Stomach (tissue), 9 donors: ENCODE results near the gene DYNLT2. TPM values are rescaled to one million over a fixed set of nuclear protein-coding genes. Genes with fewer than 3 reads are reported as not detected.

Experiments used
- DNase-seq, 2 donors: peaks; one replicate each; pipeline versions ENCODE4 v3.0.0 to v3.0.0-alpha.2; 2013 to 2019
- H3K27ac ChIP-seq, 5 donors: fragments of 200-600 bp in 4 of 5; sonication (generic) in 4 of 5; one replicate each; pipeline ENCODE4 v1.5.1; 2013 to 2019; ENCODE audit warnings: mild to moderate bottlenecking in 1 of 5, moderate library complexity in 1 of 5
- H3K27me3 ChIP-seq, 3 donors: fragments of 200-600 bp; sonication (generic); one replicate each; pipeline ENCODE4 v1.5.1; 2017 to 2019; ENCODE audit warnings: mixed run types in 1 of 3
- H3K36me3 ChIP-seq, 4 donors: fragments of 200-600 bp; sonication (generic); 1 replicate in 3 of 4; 2 replicates in 1 of 4; pipeline ENCODE4 v1.5.1; 2016 to 2019
- H3K4me1 ChIP-seq, 4 donors: fragments of 200-600 bp; sonication (generic); one replicate each; pipeline ENCODE4 v1.5.1; 2016 to 2019
- H3K4me3 ChIP-seq, 4 donors: fragments of 200-600 bp; sonication (generic) in 3 of 4; one replicate each; pipeline ENCODE4 v1.5.1; 2016 to 2019; ENCODE audit warnings: mild to moderate bottlenecking in 1 of 4
- H3K9me3 ChIP-seq, 4 donors: fragments of 200-600 bp; sonication (generic); one replicate each; pipeline ENCODE4 v1.5.1; 2016 to 2019
- EP300 ChIP-seq: sonication (generic); formaldehyde crosslinking; IDR thresholded peaks from one replicate; pipeline ENCODE4 v1.6.1; 2017; ENCODE audit warnings: antibody characterized with exemption
- POLR2A ChIP-seq, 4 donors: fragments of 450-650 bp; IDR thresholded peaks; one replicate each; pipeline ENCODE4 v1.6.1; 2016; ENCODE audit warnings: antibody characterized with exemption in 4 of 4, control low read depth in 2 of 4, mild to moderate bottlenecking in 1 of 4, moderate library complexity in 1 of 4
- POLR2AphosphoS5 ChIP-seq, 3 donors: sonication (generic); formaldehyde crosslinking; IDR thresholded peaks; one replicate each; pipeline ENCODE4 v1.6.1; 2016; ENCODE audit warnings: antibody characterized with exemption in 3 of 3
- WGBS, 5 donors: extraction: QIAGEN DNeasy Blood & Tissue Kit in 3 of 5; methylation state at CpG; one replicate each; pipeline versions ENCODE4 v1.1.5 to v1.1.7; 2013 to 2018; 5-methylcytosine and 5-hydroxymethylcytosine counted together
- intact Hi-C: fragments of 100-400 bp; cut with DNase I; formaldehyde crosslinking; loops from one replicate; pipeline ENCODE4 v1.15.1; 2023; ENCODE audit warnings: low total_unique reads
- polyA plus RNA-seq, 3 donors: library from polyadenylated mRNA; stranded (reverse); fragments of 200-250 nt; gene quantifications; one replicate each; pipeline ENCODE4 v1.2.3, GENCODE V29; 2013
- total RNA-seq, 5 donors: library from RNA; depleted of rRNA; stranded (reverse); fragments of >200 nt; gene quantifications; one replicate each; pipeline versions ENCODE4 v1.1.0 to v1.2.3, GENCODE V29; 2014 to 2016
- TF ChIP-seq, protein P1 (sequence below), 7 experiments: fragments of 450-650 bp in 4 of 7; fragments of 200-600 bp in 3 of 7; sonication (generic) in 3 of 7; IDR thresholded peaks; one replicate each; pipeline ENCODE4 v1.5.1; 2016 to 2019; ENCODE audit warnings: antibody characterized with exemption in 7 of 7, control low read depth in 2 of 7, mild to moderate bottlenecking in 1 of 7
- donor health status: healthy with polysubstance abuse.
- donor health status: Bipolar disorder and iron deficiency.
- donor health status: healthy.

The DYNLT2 gene
- total and polyA plus RNA-seq, 8 donors, result 0.46 to 5.3 (median 1.8) TPM; not detected in 2

DNA sequence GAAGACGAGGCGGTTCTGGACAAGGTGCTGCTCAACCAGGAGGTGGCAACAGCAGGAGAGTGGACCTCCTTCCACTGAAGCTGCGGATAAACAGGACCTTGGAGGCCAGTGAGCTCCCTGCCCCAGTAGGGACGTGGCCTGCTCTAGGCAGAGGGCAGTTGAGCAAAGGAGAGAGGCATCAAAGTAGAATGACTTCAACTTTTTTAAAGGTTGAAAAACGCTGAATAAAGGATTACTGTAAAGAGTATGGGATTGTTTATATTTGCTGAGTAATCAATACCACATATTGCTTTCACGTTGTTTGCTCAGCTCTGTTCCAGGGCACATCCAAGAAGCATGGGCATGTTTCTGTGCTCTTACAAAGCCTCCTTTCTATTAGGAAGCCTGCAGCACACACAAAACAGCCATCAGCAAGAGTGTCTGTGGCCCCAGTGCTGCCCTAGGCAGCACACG is 48.1 kb upstream of the DYNLT2 start:
- H3K4me3 ChIP-seq, result no peak overlapping the region
- no peak overlapping the region for H3K27ac ChIP-seq
- no peaks in the 10 kb centered on the region for H3K36me3 ChIP-seq
- WGBS, 5 donors, result 59 to 72% (median 65%) methylated on average over 7 of the region's 7 CpGs
- TF ChIP-seq POLR2AphosphoS5 (IDR thresholded peaks at IDR 0.05), result no peak
- TF ChIP-seq, protein P1, sequence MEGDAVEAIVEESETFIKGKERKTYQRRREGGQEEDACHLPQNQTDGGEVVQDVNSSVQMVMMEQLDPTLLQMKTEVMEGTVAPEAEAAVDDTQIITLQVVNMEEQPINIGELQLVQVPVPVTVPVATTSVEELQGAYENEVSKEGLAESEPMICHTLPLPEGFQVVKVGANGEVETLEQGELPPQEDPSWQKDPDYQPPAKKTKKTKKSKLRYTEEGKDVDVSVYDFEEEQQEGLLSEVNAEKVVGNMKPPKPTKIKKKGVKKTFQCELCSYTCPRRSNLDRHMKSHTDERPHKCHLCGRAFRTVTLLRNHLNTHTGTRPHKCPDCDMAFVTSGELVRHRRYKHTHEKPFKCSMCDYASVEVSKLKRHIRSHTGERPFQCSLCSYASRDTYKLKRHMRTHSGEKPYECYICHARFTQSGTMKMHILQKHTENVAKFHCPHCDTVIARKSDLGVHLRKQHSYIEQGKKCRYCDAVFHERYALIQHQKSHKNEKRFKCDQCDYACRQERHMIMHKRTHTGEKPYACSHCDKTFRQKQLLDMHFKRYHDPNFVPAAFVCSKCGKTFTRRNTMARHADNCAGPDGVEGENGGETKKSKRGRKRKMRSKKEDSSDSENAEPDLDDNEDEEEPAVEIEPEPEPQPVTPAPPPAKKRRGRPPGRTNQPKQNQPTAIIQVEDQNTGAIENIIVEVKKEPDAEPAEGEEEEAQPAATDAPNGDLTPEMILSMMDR (IDR thresholded peaks at IDR 0.05), result no peak
- no peak for TF ChIP-seq EP300
- TF ChIP-seq POLR2A (IDR thresholded peaks at IDR 0.05), result no peak
- no peak for DNase-seq
- H3K27me3 ChIP-seq, result peaks cover 0 to 9% (median 0%) of the 10 kb centered on the region in 3 donors
- H3K9me3 ChIP-seq, result no peaks in the 10 kb centered on the region
- intact Hi-C loops, result loop anchor here (10.0 kb wide), 1 partner anchor 725 kb away; no protein-coding TSS in a partner anchor
- peaks cover 12 to 27% (median 20%) of the 10 kb centered on the region in 4 donors for H3K4me1 ChIP-seq

- TF ChIP-seq POLR2A (IDR thresholded peaks at IDR 0.05), result no peak
- TF ChIP-seq, protein P1 (IDR thresholded peaks at IDR 0.05), result no peak
- no peak for TF ChIP-seq POLR2AphosphoS5 (IDR thresholded peaks at IDR 0.05)
- TF ChIP-seq EP300, result no peak
- H3K4me1 ChIP-seq, result peaks cover 12 to 32% (median 22%) of the 10 kb centered on the region in 4 donors
- no peaks in the 10 kb centered on the region for H3K9me3 ChIP-seq
- no peak overlapping the region for H3K27ac ChIP-seq
- intact Hi-C loops, result loop anchor here (10.0 kb wide), 1 partner anchor 726 kb away; no protein-coding TSS in a partner anchor
- 84 to 93% (median 88%) methylated on average over 10 of the region's 10 CpGs for WGBS, 5 donors
- H3K4me3 ChIP-seq, result no peak overlapping the region
- no peaks in the 10 kb centered on the region for H3K36me3 ChIP-seq
- peaks cover 0 to 3% (median 0%) of the 10 kb centered on the region in 3 donors for H3K27me3 ChIP-seq
- no peak for DNase-seq
These were observed 47.5 kb upstream of the DYNLT2 start for GRCh38 chr6:169798764-169799473.

GRCh38 chr6:169795196-169795595 is 43.8 kb upstream of the DYNLT2 start:
- H3K27ac ChIP-seq, result no peak overlapping the region
- peaks cover under 1 to 28% (median 17%) of the 10 kb centered on the region in 4 donors for H3K4me1 ChIP-seq
- DNase-seq, result no peak
- H3K27me3 ChIP-seq, result no peaks in the 10 kb centered on the region
- H3K36me3 ChIP-seq, result no peaks in the 10 kb centered on the region
- TF ChIP-seq POLR2AphosphoS5 (IDR thresholded peaks at IDR 0.05) (no peak), EP300 (no peak), POLR2A (IDR thresholded peaks at IDR 0.05) (no peak)
- intact Hi-C loops, result loop anchor here (10.0 kb wide), 1 partner anchor 730 kb away; no protein-coding TSS in a partner anchor
- WGBS, 5 donors, result 62 to 91% (median 76%) methylated on average over 2 of the region's 2 CpGs
- no peak overlapping the region for H3K4me3 ChIP-seq
- H3K9me3 ChIP-seq, result no peaks in the 10 kb centered on the region

GRCh38 chr6:169794317-169795055 is 43.1 kb upstream of the DYNLT2 start:
- intact Hi-C loops, result loop anchor here (10.0 kb wide), 1 partner anchor 730 kb away; no protein-coding TSS in a partner anchor
- Histone ChIP-seq H3K4me1 (peaks cover 4 to 28% (median 21%) of the 10 kb centered on the region in 4 donors), H3K27ac (no peak overlapping the region), H3K4me3 (no peak overlapping the region), H3K9me3 (no peaks in the 10 kb centered on the region), H3K27me3 (no peaks in the 10 kb centered on the region), H3K36me3 (no peaks in the 10 kb centered on the region)
- peak; percentile 48 to 73 for DNase-seq
- TF ChIP-seq POLR2A (IDR thresholded peaks at IDR 0.05) (no peak), POLR2AphosphoS5 (IDR thresholded peaks at IDR 0.05) (no peak), EP300 (no peak)
- TF ChIP-seq, protein P1 (IDR thresholded peaks at IDR 0.05), result no peak
- WGBS, 5 donors, result 33 to 61% (median 43%) methylated on average over 10 to 13 of the region's 13 CpGs
